Urinary bladder (tissue), 4 donors: Measurements from ENCODE around the gene OR4C3. TPM values are rescaled to one million over a fixed set of nuclear protein-coding genes. Genes with fewer than 3 reads are reported as not detected.
"Not testable (repeated sequence)": the region's sequence is repeated elsewhere in the genome, so short reads cannot be mapped to it uniquely, and the experiment has no call there.

Source experiments
- DNase-seq: peaks from one replicate; pipeline ENCODE4 v3.0.0-alpha.2; 2015; ENCODE audit errors: extremely low spot score
- H3K27ac ChIP-seq: one replicate; pipeline ENCODE4 v1.5.1; 2013; ENCODE audit warnings: low read depth, mild to moderate bottlenecking, moderate library complexity
- H3K36me3 ChIP-seq: one replicate; pipeline ENCODE4 v1.6.1; 2013; ENCODE audit warnings: mild to moderate bottlenecking, moderate library complexity; ENCODE audit not compliant: insufficient read depth
- H3K4me1 ChIP-seq: one replicate; pipeline ENCODE4 v1.6.1; 2013; ENCODE audit warnings: mild to moderate bottlenecking, moderate library complexity; ENCODE audit not compliant: insufficient read depth
- H3K4me3 ChIP-seq: one replicate; pipeline ENCODE4 v1.5.1; 2013; ENCODE audit warnings: low read depth, low read length
- WGBS: extraction: QIAGEN DNeasy Blood & Tissue Kit; methylation state at CpG from one replicate; pipeline ENCODE4 v1.1.7; 2013; 5-methylcytosine and 5-hydroxymethylcytosine counted together
- polyA plus RNA-seq: library from polyadenylated mRNA; stranded (reverse); fragments of 200-250 nt; gene quantifications from one replicate; pipeline ENCODE4 v1.2.3, GENCODE V29; 2013
- total RNA-seq: library from RNA; depleted of rRNA; stranded (reverse); fragments of >200 nt; gene quantifications from one replicate; pipeline ENCODE4 v1.2.3, GENCODE V29; 2014
- donor health status: healthy with polysubstance abuse.
- donor health status: healthy.

The OR4C3 gene
- total RNA-seq = not detected
- not detected for polyA plus RNA-seq

- H3K36me3 ChIP-seq, H3K4me3 ChIP-seq: not testable (repeated sequence)
Observed at GRCh38 chr11:48324620-48325019, at the start of gene OR4C3. Gene OR4C3 (plus strand): TSS chr11:48324920. CDS start chr11:48325022, 102 bp downstream.

DNA sequence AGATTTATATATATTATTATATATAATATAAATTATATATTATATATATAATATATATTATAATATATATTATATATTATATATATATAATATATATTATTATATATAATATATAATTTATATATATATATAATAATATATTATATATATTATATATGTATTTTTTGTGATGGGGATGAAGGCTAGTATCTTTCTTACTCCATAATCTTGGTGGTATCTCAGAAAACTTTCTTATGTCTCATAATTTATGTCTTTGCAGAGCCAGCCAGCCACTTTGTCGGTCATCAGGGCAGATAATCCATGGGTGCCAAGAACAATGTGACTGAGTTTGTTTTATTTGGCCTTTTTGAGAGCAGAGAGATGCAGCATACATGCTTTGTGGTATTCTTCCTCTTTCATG is 18.8 kb upstream of the OR4C3 start, which contains the start of gene OR4S1:
OR4S1 (plus strand) TSS at position 301 of the 400 bp plus-strand sequence; CDS start at position 301, 0 bp downstream.
- no peaks in the 10 kb centered on the region for H3K4me1 ChIP-seq
- 59% methylated on average over 1 of the region's 1 CpG for WGBS
- no peaks in the 10 kb centered on the region for H3K36me3 ChIP-seq
- no peak within 1 kb of the TSS for H3K27ac ChIP-seq
- no peak for DNase-seq
- no peak within 1 kb of the TSS for H3K4me3 ChIP-seq

More at GRCh38 chr11:48324620-48325019, at the start of gene OR4C3:
- not testable (repeated sequence) for H3K4me1 ChIP-seq, DNase-seq, H3K27ac ChIP-seq

- no peak overlapping the region for H3K27ac ChIP-seq
- H3K36me3 ChIP-seq = no peaks in the 10 kb centered on the region
- no peak overlapping the region for H3K4me3 ChIP-seq
- DNase-seq = peak; percentile 1
- WGBS = 22% methylated on average over 5 of the region's 5 CpGs
- no peaks in the 10 kb centered on the region for H3K4me1 ChIP-seq
Observed at GRCh38 chr11:48307760-48308386, 16.8 kb upstream of the OR4C3 start.

GRCh38 chr11:48313590-48313989 is 11.1 kb upstream of the OR4C3 start:
- H3K4me1 ChIP-seq, H3K36me3 ChIP-seq, H3K27ac ChIP-seq, DNase-seq, H3K4me3 ChIP-seq: not testable (repeated sequence)
- WGBS = 69% methylated on average over 2 of the region's 2 CpGs

DNA sequence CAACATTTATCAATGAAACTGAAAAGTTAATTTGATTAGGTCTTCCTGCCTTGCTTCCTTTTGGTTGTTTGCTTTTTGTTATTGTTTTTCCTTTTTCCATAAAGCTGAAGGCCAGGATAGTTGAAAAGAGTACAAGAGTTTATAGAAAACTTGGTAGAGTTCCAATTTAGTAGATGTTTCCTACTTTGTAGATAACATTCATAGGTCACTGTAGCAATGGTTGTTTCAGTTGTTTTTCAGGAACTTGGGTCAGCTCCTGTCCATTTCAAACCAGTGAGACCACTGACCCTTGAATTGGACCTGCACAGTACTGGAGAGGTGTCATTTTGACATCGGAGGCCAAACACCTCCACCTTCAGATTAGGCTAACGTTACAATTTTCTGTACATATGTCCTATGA is 4.9 kb upstream of the OR4C3 start:
- DNase-seq, H3K27ac ChIP-seq, H3K4me1 ChIP-seq, H3K36me3 ChIP-seq, H3K4me3 ChIP-seq: not testable (repeated sequence)
- 82% methylated on average over 2 of the region's 2 CpGs for WGBS

DNA sequence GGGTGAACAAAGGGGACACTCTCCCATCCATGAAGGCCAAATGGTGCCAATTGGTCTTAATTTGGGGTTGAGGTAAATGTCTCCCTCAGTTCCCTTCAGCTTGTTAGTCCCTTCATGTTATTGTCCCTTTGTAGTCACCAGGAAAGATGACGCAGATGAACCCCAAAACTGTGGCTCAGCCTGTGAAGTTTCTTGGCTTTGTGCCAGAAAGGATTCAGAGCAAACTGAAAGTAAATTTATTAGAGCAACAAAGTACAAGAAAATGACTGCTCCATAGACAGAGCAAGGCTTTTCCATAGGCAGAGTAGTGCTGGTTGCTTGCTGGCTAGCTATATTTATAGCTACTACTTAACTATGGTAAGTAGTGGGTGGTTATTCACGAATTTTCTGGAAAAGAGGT is 16.7 kb downstream of the OR4C3 start:
- no peak for DNase-seq
- WGBS = 50% methylated on average over 2 of the region's 2 CpGs
- H3K4me3 ChIP-seq = no peak overlapping the region

DNA sequence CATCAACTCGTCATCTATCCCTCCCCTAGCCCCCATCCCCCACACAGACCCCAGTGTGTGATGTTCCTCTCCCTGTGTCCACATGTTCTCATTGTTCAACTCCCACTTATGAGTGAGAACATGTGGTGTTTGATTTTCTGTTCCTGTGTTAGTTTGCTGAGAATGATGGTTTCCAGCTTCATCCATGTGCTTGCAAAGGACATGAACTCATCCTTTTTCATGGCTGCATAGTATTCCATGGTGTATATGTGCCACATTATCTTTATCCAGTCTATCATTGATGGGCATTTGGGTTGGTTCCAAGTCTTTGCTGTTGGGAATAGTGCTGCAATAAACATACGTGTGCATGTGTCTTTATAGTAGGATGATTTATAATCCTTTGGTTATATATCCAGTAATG is 17.8 kb downstream of the OR4C3 start:
- not testable (repeated sequence) for H3K4me1 ChIP-seq, DNase-seq, H3K4me3 ChIP-seq, H3K27ac ChIP-seq, H3K36me3 ChIP-seq
- WGBS = 51% methylated on average over 2 of the region's 2 CpGs

More for the DNA sequence above, 16.7 kb downstream of the OR4C3 start:
- Histone ChIP-seq H3K36me3 (no peaks in the 10 kb centered on the region), H3K4me1 (no peaks in the 10 kb centered on the region), H3K27ac (no peak overlapping the region)

- H3K4me1 ChIP-seq, H3K27ac ChIP-seq, DNase-seq, H3K36me3 ChIP-seq, H3K4me3 ChIP-seq: not testable (repeated sequence)
- WGBS = 79% methylated on average over 5 of the region's 5 CpGs
Observed at GRCh38 chr11:48346286-48346685, 21.6 kb downstream of the OR4C3 start.

GRCh38 chr11:48354013-48354412 is 29.3 kb downstream of the OR4C3 start:
- 89% methylated on average over 4 of the region's 4 CpGs for WGBS

GRCh38 chr11:48354677-48355076 is 30.0 kb downstream of the OR4C3 start:
- no peaks in the 10 kb centered on the region for H3K4me1 ChIP-seq
- no peaks in the 10 kb centered on the region for H3K36me3 ChIP-seq
- H3K4me3 ChIP-seq = no peak overlapping the region
- 87% methylated on average over 1 of the region's 1 CpG for WGBS
- no peak overlapping the region for H3K27ac ChIP-seq
- no peak for DNase-seq

More at GRCh38 chr11:48354013-48354412, 29.3 kb downstream of the OR4C3 start:
- H3K27ac ChIP-seq = no peak overlapping the region
- no peak overlapping the region for H3K4me3 ChIP-seq
- no peaks in the 10 kb centered on the region for H3K36me3 ChIP-seq
- H3K4me1 ChIP-seq = no peaks in the 10 kb centered on the region
- DNase-seq = no peak

DNA sequence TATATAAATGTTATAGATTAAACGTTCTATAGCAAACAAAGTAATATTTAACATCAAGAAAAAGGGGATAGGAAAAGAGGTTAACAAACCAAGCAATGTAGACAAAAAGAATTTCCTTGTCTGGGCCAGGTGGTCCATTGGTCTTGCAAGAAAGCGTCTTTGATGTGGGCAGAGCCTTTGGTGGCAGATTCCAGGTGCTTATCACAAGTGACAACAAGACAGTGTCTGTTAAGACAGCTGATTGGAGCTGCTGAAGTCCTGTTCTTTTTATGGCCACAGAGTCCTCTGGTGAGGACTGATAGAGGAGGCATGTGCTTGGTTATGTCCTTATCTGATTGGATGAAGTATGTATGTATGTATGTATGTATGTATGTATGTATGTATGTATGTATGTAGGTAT is 36.6 kb downstream of the OR4C3 start:
- not testable (repeated sequence) for H3K36me3 ChIP-seq, H3K4me3 ChIP-seq, H3K4me1 ChIP-seq, DNase-seq, H3K27ac ChIP-seq
- WGBS = 40% methylated on average over 2 of the region's 2 CpGs

DNA sequence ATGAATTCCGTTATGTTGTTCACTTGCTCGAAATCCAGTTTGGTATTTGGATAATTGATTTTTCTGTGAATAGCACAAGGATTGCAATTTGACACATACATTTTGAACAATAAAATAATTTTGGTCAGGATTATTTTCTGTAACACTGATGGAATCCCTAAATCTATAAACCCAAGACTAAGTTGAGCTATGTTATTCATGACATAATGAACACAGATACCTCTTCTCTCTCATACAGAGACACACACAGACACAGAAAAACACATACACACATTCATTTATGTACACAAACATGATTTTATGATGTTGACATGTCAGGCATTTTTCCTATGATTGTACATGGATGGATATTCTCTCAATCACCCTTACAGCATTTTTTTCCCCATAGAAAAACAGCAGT is 41.6 kb downstream of the OR4C3 start, which contains the start of gene OR4C5:
OR4C5 (minus strand) TSS at position 101 of the 400 bp plus-strand sequence; CDS start at position 101, 0 bp downstream.
- H3K36me3 ChIP-seq = no peaks in the 10 kb centered on the region
- H3K4me1 ChIP-seq = no peaks in the 10 kb centered on the region
- no peak within 1 kb of the TSS for H3K4me3 ChIP-seq
- no peak for DNase-seq
- H3K27ac ChIP-seq = no peak within 1 kb of the TSS
- 76% methylated on average over 2 of the region's 2 CpGs for WGBS
